Stimulated activated CD4-positive, alpha-beta T cell treated with anti-CD3 and anti-CD28 coated beads, Interleukin-12 subunit alpha, Interleukin-12 subunit beta, amount 100 ng/mL, for 24 hours (primary cell): ENCODE measurements around the gene PHF2.

Experiments used
- DNase-seq, 2 experiments: peaks; one replicate each; pipeline ENCODE4 v3.0.0-alpha.2; 2020; ENCODE audit warnings: low read depth in 2 of 2

Gene PHF2

DNA sequence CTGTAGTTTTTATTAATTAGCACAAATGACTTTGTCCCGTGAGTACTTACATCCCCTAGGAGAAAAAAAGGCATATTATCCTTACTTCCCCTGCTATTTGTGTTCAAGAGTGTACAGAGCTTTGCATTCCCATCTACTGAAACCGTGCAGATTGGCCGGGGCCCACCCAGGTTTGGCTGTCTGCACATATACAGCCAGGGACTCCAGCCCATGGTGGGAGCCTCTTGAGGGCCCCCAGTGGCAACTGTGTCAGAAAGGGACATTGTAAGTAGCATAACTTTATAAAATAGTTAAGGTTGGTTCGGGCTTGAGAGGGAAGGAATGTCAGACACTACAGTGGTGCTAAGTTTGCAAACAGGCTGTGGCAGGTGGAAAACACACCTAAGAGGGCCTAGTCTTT is 24.7 kb downstream of the PHF2 start:
- DNase-seq, result no peak

- no peak for DNase-seq
These were observed 25.3 kb downstream of the PHF2 start for GRCh38 chr9:93601666-93602065.

- DNase-seq, result no peak
These were observed 26.6 kb downstream of the PHF2 start for GRCh38 chr9:93603011-93603410.

- no peak for DNase-seq
These were observed 27.5 kb downstream of the PHF2 start for GRCh38 chr9:93603906-93604326.

GRCh38 chr9:93606187-93606586 is 29.8 kb downstream of the PHF2 start:
- DNase-seq, result no peak

- no peak for DNase-seq
These were observed 33.8 kb downstream of the PHF2 start for GRCh38 chr9:93610206-93610605.

- DNase-seq, result no peak
These were observed 35.8 kb downstream of the PHF2 start for GRCh38 chr9:93612052-93612795.

- DNase-seq, result no peak
These were observed 36.4 kb downstream of the PHF2 start for GRCh38 chr9:93612796-93613154.

DNA sequence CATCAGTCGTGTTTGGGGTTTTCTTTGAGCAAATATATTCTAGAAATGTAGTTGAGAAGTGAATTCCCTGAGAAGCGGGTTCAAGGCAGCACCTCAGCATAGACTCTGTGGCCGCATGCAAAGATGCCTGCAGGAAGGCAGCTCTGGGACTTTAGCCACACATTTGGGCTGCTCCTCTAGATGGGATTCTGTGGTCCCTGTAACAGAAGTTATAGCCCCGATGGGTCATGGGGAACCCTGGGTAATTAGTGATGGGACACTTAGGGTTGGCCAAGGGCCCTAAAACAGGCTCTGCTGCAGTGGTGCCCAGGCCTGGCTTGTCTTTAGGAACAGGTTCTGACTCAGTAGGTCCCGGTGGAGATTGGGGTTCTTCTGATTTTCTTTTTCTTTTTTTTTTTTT is 36.8 kb downstream of the PHF2 start:
- DNase-seq, result no peak

- DNase-seq, result no peak
These were observed 37.4 kb downstream of the PHF2 start for GRCh38 chr9:93613791-93614190.

- DNase-seq, result no peak
These were observed 38.6 kb downstream of the PHF2 start for GRCh38 chr9:93614830-93615468.

DNA sequence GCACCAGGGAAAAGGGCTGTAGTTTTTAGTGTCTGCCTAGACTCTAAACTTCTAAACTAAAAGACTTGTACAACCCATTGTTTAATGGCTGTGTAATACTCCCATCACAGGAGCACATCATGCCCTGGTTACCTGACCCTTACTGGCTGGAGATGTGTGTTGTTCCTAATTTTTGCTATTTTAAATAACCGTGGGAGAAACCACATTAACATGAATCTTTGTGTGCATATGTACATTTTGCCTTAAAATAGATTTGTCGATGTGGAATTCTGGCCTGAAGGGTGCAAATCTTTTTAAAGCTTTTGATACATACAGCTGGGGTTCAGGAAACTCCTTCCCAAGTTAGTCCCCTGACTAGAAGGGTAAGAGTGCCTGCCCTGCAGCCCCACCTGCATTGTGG is 39.7 kb downstream of the PHF2 start:
- no peak for DNase-seq

GRCh38 chr9:93617273-93617672 is 40.9 kb downstream of the PHF2 start:
- no peak for DNase-seq

GRCh38 chr9:93619272-93619775 is 42.9 kb downstream of the PHF2 start:
- no peak for DNase-seq

GRCh38 chr9:93620041-93620506 is 43.7 kb downstream of the PHF2 start:
- DNase-seq, result no peak

DNA sequence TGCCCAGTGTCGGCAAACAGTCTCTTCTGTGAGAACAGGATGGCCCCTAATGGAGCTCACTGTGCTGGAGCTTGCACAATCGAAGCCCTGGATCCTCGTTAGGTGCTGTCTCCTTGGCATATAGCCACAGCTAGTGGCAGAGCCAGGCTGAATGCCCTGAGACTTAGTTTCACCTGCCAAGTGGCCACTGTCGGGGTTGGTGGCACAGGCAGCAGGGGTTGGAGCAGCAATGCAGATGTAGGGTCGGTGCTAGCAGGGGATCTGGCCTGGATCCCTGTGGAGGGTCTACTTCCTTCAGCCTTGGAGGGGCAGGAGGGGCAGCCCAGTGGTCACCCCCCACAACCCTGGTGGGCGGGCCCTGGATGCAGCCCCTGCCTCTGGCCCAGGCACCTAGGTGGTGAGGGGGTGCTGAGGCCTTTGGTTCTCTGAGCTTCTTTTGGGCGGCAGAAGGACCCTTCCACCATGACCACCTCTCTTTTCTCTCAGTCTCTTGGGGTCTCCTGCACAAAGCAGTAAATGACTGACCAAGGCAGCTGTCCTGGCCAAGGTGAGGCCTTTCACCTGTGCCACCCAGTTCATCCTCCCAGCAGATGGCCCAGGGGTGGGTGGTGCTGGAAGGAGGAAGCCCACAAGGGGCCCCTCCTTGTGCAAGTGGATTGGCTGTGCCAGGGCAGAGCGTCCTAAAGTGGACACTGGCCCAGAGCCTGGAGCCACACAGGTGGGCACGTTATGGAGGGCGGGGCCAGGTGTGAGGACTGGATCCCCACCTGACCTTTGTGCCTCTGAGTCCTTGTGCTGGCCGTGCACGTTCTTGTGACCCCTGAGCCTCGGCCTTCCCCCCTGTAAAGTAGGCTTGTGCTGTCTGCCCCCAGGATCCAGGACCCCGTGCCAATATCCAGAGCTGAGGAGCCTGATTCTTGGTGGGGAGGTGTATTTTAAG is 44.8 kb downstream of the PHF2 start:
- no peak for DNase-seq

GRCh38 chr9:93621922-93622321 is 45.5 kb downstream of the PHF2 start:
- no peak for DNase-seq

DNA sequence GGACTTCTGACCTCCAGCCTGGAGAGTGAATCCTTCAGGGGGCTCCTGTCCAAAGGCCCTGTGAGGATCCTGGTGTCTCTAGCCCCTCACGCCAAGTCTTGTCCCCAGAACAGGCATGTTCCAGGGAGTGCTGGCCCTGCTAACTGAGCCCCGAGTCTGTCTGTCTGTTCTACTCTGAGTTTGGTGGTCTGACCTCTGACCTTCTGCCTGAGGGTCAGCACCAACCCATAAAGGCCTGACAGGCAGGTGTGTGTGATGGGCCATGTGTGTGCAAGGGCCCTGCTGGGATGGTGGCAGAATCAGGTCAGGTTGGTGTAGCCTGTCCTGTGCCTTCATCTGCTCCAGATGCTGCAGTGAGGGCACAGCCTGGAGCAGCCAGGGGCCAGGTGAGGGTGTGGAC is 46.3 kb downstream of the PHF2 start:
- no peak for DNase-seq

DNA sequence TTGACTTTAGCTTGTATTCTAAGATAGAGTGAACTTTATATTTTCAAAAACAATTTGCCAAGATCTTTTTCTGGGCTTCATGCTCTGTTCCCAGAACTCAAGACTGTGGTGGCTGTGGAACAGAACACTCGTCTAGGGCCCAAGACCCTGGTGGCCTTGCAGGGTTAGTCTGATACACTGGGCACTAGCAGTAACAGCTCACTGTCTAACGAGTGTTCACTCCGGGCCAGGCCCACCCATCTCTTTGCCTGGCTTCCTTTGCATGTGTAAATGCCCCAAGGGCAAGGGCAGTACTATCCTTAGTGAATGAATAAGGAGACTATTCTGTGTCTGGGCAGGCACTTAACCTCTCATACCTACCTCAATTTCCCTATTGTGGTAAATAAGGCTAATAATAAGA is 47.4 kb downstream of the PHF2 start:
- DNase-seq, result no peak

DNA sequence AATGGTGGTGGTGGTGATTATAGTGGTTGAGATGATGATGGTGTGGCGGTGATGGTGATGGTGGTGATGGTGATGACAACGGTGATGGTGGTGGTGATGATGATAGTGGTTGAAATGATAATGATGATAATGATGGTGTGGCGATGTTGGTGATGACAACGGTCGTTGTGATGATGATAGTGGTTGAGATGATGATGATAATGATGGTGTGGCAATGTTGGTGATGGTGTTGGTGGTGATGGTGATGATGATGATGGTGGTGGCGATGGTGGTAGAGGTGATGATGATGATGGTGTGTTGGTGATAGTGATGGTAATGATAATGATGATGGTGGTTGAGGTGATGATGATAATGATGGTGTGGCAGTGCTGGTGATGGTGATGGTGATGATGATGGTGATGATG is 48.0 kb downstream of the PHF2 start:
- no peak for DNase-seq

- DNase-seq, result no peak
These were observed 48.6 kb downstream of the PHF2 start for GRCh38 chr9:93624977-93625376.

DNA sequence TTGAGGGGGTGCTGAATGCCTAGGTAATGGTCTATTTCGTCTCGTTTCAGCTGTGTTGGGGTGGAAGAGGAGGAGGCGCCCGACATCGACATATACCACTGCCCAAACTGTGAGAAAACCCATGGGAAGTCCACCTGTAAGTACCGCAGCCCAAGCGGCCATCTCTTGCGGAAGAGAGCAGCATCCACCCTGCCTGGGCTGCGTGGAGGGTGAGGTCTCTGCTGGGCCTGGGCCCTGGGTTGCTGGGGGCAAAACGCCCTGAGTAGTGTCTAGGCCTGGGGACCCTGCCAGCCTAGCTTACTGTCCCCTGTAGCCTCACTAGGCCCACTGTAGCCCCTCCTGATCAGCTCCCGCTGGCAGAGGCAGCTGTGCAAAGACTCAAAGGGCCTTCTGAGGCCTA is 53.5 kb downstream of the PHF2 start:
- DNase-seq, result no peak
